Myometrial cell (primary cell): ENCODE results near the gene AMH. TPM values are rescaled to one million over a fixed set of nuclear protein-coding genes. Genes with fewer than 3 reads are reported as not detected.

Experiments used
- total RNA-seq: library from RNA; depleted of rRNA; stranded (reverse); fragments of >200 nt; gene quantifications from 2 replicates; pipeline ENCODE4 v1.2.3, GENCODE V29; 2015

AMH gene
- 0.18 TPM in 1 of 2 replicates, not detected in the other for total RNA-seq

GRCh38 chr19:2249010-2249866 is at the start of gene AMH:
TSS of gene AMH (plus strand) at chr19:2249323. CDS start at chr19:2249333, 10 bp downstream.

GRCh38 chr19:2236314-2237050 is 12.6 kb upstream of the AMH start, which contains the start of the genes PLEKHJ1 and SF3A2:
TSS of gene PLEKHJ1 (minus strand) at chr19:2236329. CDS start at chr19:2236248, 81 bp downstream.
TSS of gene SF3A2 (plus strand) at chr19:2236824. CDS start at chr19:2243419, 6,595 bp downstream.

GRCh38 chr19:2255982-2256685 is 7.0 kb downstream of the AMH start, which contains the start of gene JSRP1:
TSS of gene JSRP1 (minus strand) at chr19:2256417. CDS start at chr19:2255314, 1,103 bp downstream.

GRCh38 chr19:2282062-2282861 is 33.1 kb downstream of the AMH start, which contains the start of gene PEAK3:
TSS of gene PEAK3 (minus strand) at chr19:2282175. CDS start at chr19:2280931, 1,244 bp downstream.

Other genes starting within 250 kb of the AMH start
- 78.5 and 104 TPM in 2 replicates for gene BTBD2, start 233.6 kb upstream of the AMH start, total RNA-seq
- 156 and 174 TPM in 2 replicates for gene MKNK2, start 198.1 kb upstream of the AMH start, total RNA-seq
- 52.5 and 62.0 TPM in 2 replicates for gene MOB3A, start 153.0 kb upstream of the AMH start, total RNA-seq
- 0.86 TPM in 1 of 2 replicates, not detected in the other for gene IZUMO4, start 152.4 kb upstream of the AMH start, total RNA-seq
- gene AP3D1, start 97.8 kb upstream of the AMH start, total RNA-seq, result 117 and 120 TPM in 2 replicates
- 5.8 and 13.6 TPM in 2 replicates for gene DOT1L, start 85.4 kb upstream of the AMH start, total RNA-seq
- gene PLEKHJ1, start 13.0 kb upstream of the AMH start, total RNA-seq, result 99.4 and 100 TPM in 2 replicates
- gene SF3A2, start 12.5 kb upstream of the AMH start, total RNA-seq, result 20.9 and 28.0 TPM in 2 replicates
- not detected in 2 replicates for gene JSRP1, start 7.1 kb downstream of the AMH start, total RNA-seq
- not detected in 2 replicates for gene PEAK3, start 32.9 kb downstream of the AMH start, total RNA-seq
- gene LINGO3, start 58.8 kb downstream of the AMH start, total RNA-seq, result not detected in 2 replicates
- 212 and 255 TPM in 2 replicates for gene LSM7, start 79.3 kb downstream of the AMH start, total RNA-seq
- gene SPPL2B, start 79.4 kb downstream of the AMH start, total RNA-seq, result 37.7 and 41.2 TPM in 2 replicates
- gene TMPRSS9, start 110.9 kb downstream of the AMH start, total RNA-seq, result not detected in 2 replicates
- gene TIMM13, start 178.3 kb downstream of the AMH start, total RNA-seq, result 44.5 and 53.9 TPM in 2 replicates
- 133 and 138 TPM in 2 replicates for gene LMNB2, start 207.6 kb downstream of the AMH start, total RNA-seq
- 57.9 and 60.4 TPM in 2 replicates for gene GADD45B, start 226.8 kb downstream of the AMH start, total RNA-seq